Measurements from ENCODE around the gene EEPD1. TPM values are rescaled to one million over a fixed set of nuclear protein-coding genes. Genes with fewer than 3 reads are reported as not detected.

Gene EEPD1
- polyA plus RNA-seq, 1 of the 3 experiments (the other 2 are of a cell fraction) = 5.0 TPM

GRCh38 chr7:36262309-36263094, 109.4 kb downstream of the EEPD1 start:
- TF ChIP-seq ZBTB33 (IDR thresholded peaks at IDR 0.05; ENCODE audit: borderline replicate concordance, low read depth) = no peak
- no peak for TF ChIP-seq GABPA (IDR thresholded peaks at IDR 0.05; ENCODE audit: low read depth)
- no peak for TF ChIP-seq TCF12 (IDR thresholded peaks at IDR 0.05)
- no peak for TF ChIP-seq EP300 (IDR thresholded peaks at IDR 0.05; ENCODE audit: borderline replicate concordance in 1 of 2, low read depth in 1 of 2, low read length in 1 of 2)
- TF ChIP-seq FOXM1 (IDR thresholded peaks at IDR 0.05; ENCODE audit: low read depth) = no peak
- TF ChIP-seq CHD2 (IDR thresholded peaks at IDR 0.05; ENCODE audit: low read length, partially characterized antibody) = no peak
- no peak for TF ChIP-seq MEF2A (IDR thresholded peaks at IDR 0.05; ENCODE audit: borderline replicate concordance, low read depth)
- TF ChIP-seq EZH2phosphoT487 (IDR thresholded peaks at IDR 0.05; ENCODE audit: borderline replicate concordance, low read depth) = no peak
- no peak for TF ChIP-seq MAX (IDR thresholded peaks at IDR 0.05; ENCODE audit: low read depth)
- no peak for TF ChIP-seq TEAD4 (IDR thresholded peaks at IDR 0.05; ENCODE audit: borderline replicate concordance, insufficient read depth)
- TF ChIP-seq REST (IDR thresholded peaks at IDR 0.05; ENCODE audit: low read depth, low read length) = no peak
- no peak for TF ChIP-seq SMC3 (IDR thresholded peaks at IDR 0.05; ENCODE audit: low read depth, low read length)
- TF ChIP-seq RAD21 (IDR thresholded peaks at IDR 0.05; ENCODE audit: low read length) = no peak
- no peak for TF ChIP-seq GATA2 (CRISPR knock-in tag; IDR thresholded peaks at IDR 0.05)
- no peak for TF ChIP-seq ELF1 (IDR thresholded peaks at IDR 0.05)
- TF ChIP-seq NRF1 (IDR thresholded peaks at IDR 0.05; ENCODE audit: low read depth, low read length) = no peak
- TF ChIP-seq TAF1 (IDR thresholded peaks at IDR 0.05; ENCODE audit: borderline replicate concordance, low read depth, low read length) = no peak
- TF ChIP-seq USF2 (IDR thresholded peaks at IDR 0.05; ENCODE audit: borderline replicate concordance, low read depth, low read length) = no peak
- TF ChIP-seq JUND (IDR thresholded peaks at IDR 0.05) = no peak
- TF ChIP-seq SIN3A (IDR thresholded peaks at IDR 0.05; ENCODE audit: borderline replicate concordance, low read depth, low read length) = no peak
- CTCF ChIA-PET = interaction anchor here (0.7 to 2.6 kb wide), 3 partner anchors 11 to 85 kb away, joined by 3 to 11 read pairs (median 3); no protein-coding TSS in a partner anchor
- Histone ChIP-seq H3K9me2 (no peaks in the 10 kb centered on the region), H3K79me2 (ENCODE audit: insufficient read depth) (no peaks in the 10 kb centered on the region), H3K4me2 (no peak overlapping the region), H3K36me3 (replicated peaks in 1 of 2; ENCODE audit: control insufficient read depth in 1 of 2, insufficient read depth in 2 of 2, low read length in 1 of 2) (no peaks in the 10 kb centered on the region), H3K27me3 (ENCODE audit: insufficient read depth) (no peaks in the 10 kb centered on the region), H3F3A (replicated peaks; ENCODE audit: insufficient read depth) (no peaks in the 10 kb centered on the region), H2AFZ (ENCODE audit: low read depth) (no peak overlapping the region), H3K9me3 (no peaks in the 10 kb centered on the region), H3K4me3 (ENCODE audit: low read depth in 2 of 2, low read length in 1 of 2) (no peak overlapping the region), H3K9ac (no peak overlapping the region), H4K20me1 (ENCODE audit: insufficient read depth) (no peaks in the 10 kb centered on the region), H3K27ac (ENCODE audit: low read depth in 2 of 2, low read length in 1 of 2) (no peak overlapping the region), H3K4me1 (ENCODE audit: control insufficient read depth in 1 of 2, insufficient read depth in 2 of 2, low read depth in 1 of 2, low read length in 1 of 2) (peaks cover 10 to 30% of the 10 kb centered on the region in 2 experiments; a peak in 3 of 4 replicates)
- DNase-seq = no peak
- 94% methylated on average over 5 of the region's 5 CpGs for WGBS (ENCODE audit: low lambda C conversion rate)
- POLR2A ChIA-PET = no interaction called here

Measured in SK-N-SH (cell line).